ENCODE results near the gene GRIK4. TPM values are rescaled to one million over a fixed set of nuclear protein-coding genes. Genes with fewer than 3 reads are reported as not detected.

The GRIK4 gene
- total and polyA plus RNA-seq, 2 donors (not counting 3 experiments of a cell fraction or from before 2014, with no cell fraction given) = 0.81 to 1.6 TPM

GRCh38 chr11:120977266-120978137 is 466.0 kb downstream of the GRIK4 start:
- BruUV-seq (replicated peaks) = no TSS peak
- Histone ChIP-seq H2AFZ (ENCODE audit: low read depth, low read length) (no peak overlapping the region), H3K4me2 (ENCODE audit: insufficient read depth, low read length) (no peak overlapping the region), H4K20me1 (replicated peaks; ENCODE audit: control insufficient read depth, extremely low read depth, insufficient read depth, low read length) (no peaks in the 10 kb centered on the region), H3K27ac (ENCODE audit: insufficient read depth, low read depth, low read length) (no peak overlapping the region), H3K79me2 (ENCODE audit: control insufficient read depth, insufficient read depth, low read length) (no peaks in the 10 kb centered on the region), H3K4me1 (ENCODE audit: control insufficient read depth, extremely low read depth, insufficient read depth, low read length) (no peaks in the 10 kb centered on the region), H3K9me1 (replicated peaks; ENCODE audit: control insufficient read depth, extremely low read depth, insufficient read depth, low read length) (no peaks in the 10 kb centered on the region), H3K9me3 (replicated peaks; ENCODE audit: control insufficient read depth, insufficient read depth, low read length) (no peaks in the 10 kb centered on the region), H3K9ac (replicated peaks; ENCODE audit: extremely low read depth, insufficient read depth, low read length) (no peak overlapping the region), H3K4me3 (replicated peaks in 1 of 3; ENCODE audit: insufficient read depth in 1 of 3, low read depth in 1 of 3, low read length in 3 of 3) (no peak overlapping the region), H3K27me3 (ENCODE audit: control insufficient read depth in 2 of 2, insufficient read depth in 2 of 2, low read length in 2 of 2) (no peaks in the 10 kb centered on the region), H3K36me3 (ENCODE audit: control insufficient read depth in 2 of 2, extremely low read depth in 1 of 2, insufficient read depth in 2 of 2, low read length in 2 of 2) (no peaks in the 10 kb centered on the region)
- CTCF ChIA-PET = no interaction called here
- intact Hi-C loops (cut with micrococcal nuclease) = no loop called here
- dilution Hi-C loops (cut with MboI; ENCODE audit: extremely low pct_ligation_motif_present, low sequenced_read_pairs) = no loop called here
- FAIRE-seq (no peak), DNase-seq (ENCODE audit: low read depth, low spot score) (no peak)
- TF ChIP-seq EZH2 (IDR thresholded peaks at IDR 0.05; ENCODE audit: borderline replicate concordance, low read depth, low read length, severe bottlenecking) (no peak), POLR2AphosphoS5 (IDR thresholded peaks at IDR 0.05; ENCODE audit: insufficient read depth, low read depth, low read length) (no peak), POLR2A (IDR thresholded peaks at IDR 0.05; ENCODE audit: low read depth, low read length) (no peak), JUN (IDR thresholded peaks at IDR 0.05; ENCODE audit: borderline replicate concordance, insufficient read depth, insufficient read length, low read depth) (no peak), MYC (IDR thresholded peaks at IDR 0.05; ENCODE audit: low read depth, low read length) (no peak), FOS (IDR thresholded peaks at IDR 0.05; ENCODE audit: borderline replicate concordance, insufficient read depth, low read length) (no peak), GATA2 (IDR thresholded peaks at IDR 0.05; ENCODE audit: insufficient read depth, insufficient read length, low read depth, low read length) (no peak)
- TF ChIP-seq, protein P1, sequence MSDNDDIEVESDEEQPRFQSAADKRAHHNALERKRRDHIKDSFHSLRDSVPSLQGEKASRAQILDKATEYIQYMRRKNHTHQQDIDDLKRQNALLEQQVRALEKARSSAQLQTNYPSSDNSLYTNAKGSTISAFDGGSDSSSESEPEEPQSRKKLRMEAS (IDR thresholded peaks at IDR 0.05; ENCODE audit: insufficient read depth, insufficient read length) = no peak
- TF ChIP-seq, protein P2, sequence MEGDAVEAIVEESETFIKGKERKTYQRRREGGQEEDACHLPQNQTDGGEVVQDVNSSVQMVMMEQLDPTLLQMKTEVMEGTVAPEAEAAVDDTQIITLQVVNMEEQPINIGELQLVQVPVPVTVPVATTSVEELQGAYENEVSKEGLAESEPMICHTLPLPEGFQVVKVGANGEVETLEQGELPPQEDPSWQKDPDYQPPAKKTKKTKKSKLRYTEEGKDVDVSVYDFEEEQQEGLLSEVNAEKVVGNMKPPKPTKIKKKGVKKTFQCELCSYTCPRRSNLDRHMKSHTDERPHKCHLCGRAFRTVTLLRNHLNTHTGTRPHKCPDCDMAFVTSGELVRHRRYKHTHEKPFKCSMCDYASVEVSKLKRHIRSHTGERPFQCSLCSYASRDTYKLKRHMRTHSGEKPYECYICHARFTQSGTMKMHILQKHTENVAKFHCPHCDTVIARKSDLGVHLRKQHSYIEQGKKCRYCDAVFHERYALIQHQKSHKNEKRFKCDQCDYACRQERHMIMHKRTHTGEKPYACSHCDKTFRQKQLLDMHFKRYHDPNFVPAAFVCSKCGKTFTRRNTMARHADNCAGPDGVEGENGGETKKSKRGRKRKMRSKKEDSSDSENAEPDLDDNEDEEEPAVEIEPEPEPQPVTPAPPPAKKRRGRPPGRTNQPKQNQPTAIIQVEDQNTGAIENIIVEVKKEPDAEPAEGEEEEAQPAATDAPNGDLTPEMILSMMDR (IDR thresholded peaks at IDR 0.05; ENCODE audit: extremely low read depth in 1 of 2, insufficient read depth in 1 of 2, low read depth in 1 of 2, low read length in 2 of 2) = no peak
- POLR2A ChIA-PET = no interaction called here
